SK-N-SH treated with all-trans-retinoic acid at 6 μM for 48 hours (cell line): Measurements from ENCODE around the gene SPAG7.

Experiments
- ATAC-seq: fragments of 200-7000 bp; cut with Tn5 transposase; 3 replicates; pipeline ENCODE4 v1.9.1; 2020; ENCODE audit warnings: mild to moderate bottlenecking, moderate library complexity
- ARNTL ChIP-seq: fragments of 450-650 bp; formaldehyde crosslinking; IDR thresholded peaks from 2 replicates; pipeline ENCODE4 v1.5.0; 2020; ENCODE audit warnings: low read depth, mild to moderate bottlenecking, moderate library complexity, borderline replicate concordance
- CREB5 ChIP-seq: fragments of 250-450 bp; sonication (Bioruptor Pico); IDR thresholded peaks from 2 replicates; pipeline ENCODE4 v1.5.1; 2020; ENCODE audit warnings: low read depth, mild to moderate bottlenecking, moderate library complexity
- CSDC2 ChIP-seq: fragments of 250-450 bp; sonication (Bioruptor Pico); IDR thresholded peaks from 2 replicates; pipeline ENCODE4 v1.5.0; 2020; ENCODE audit warnings: mild to moderate bottlenecking, moderate library complexity
- CSRNP3 ChIP-seq: fragments of 250-450 bp; sonication (Bioruptor Pico); IDR thresholded peaks from 2 replicates; pipeline ENCODE4 v1.5.1; 2021; ENCODE audit warnings: mild to moderate bottlenecking, moderate library complexity
- GLIS3 ChIP-seq: fragments of 250-450 bp; sonication (Bioruptor Pico); IDR thresholded peaks from 2 replicates; pipeline ENCODE4 v1.5.0; 2020; ENCODE audit warnings: mild to moderate bottlenecking, moderate library complexity
- OSR1 ChIP-seq: fragments of 250-450 bp; sonication (Bioruptor Pico); IDR thresholded peaks from 2 replicates; pipeline ENCODE4 v1.8.0; 2022; ENCODE audit warnings: moderate library complexity, mild to moderate bottlenecking, inconsistent platforms
- PATZ1 ChIP-seq: fragments of 250-450 bp; sonication (Bioruptor Pico); IDR thresholded peaks from 2 replicates; pipeline ENCODE4 v1.8.0; 2020; ENCODE audit warnings: mild to moderate bottlenecking, moderate library complexity, borderline replicate concordance
- POU6F1 ChIP-seq: fragments of 250-450 bp; sonication (Bioruptor Pico); IDR thresholded peaks from 2 replicates; pipeline ENCODE4 v1.8.0; 2021; ENCODE audit warnings: low read depth, mild to moderate bottlenecking, moderate library complexity, borderline replicate concordance
- RARB ChIP-seq: fragments of 250-450 bp; sonication (Bioruptor Pico); IDR thresholded peaks from 2 replicates; pipeline ENCODE4 v1.8.0; 2021; ENCODE audit warnings: mild to moderate bottlenecking, moderate library complexity
- SNAI2 ChIP-seq: fragments of 250-450 bp; sonication (Bioruptor Pico); IDR thresholded peaks from 2 replicates; pipeline ENCODE4 v1.5.0; 2020; ENCODE audit warnings: mild to moderate bottlenecking, moderate library complexity
- TCF4 ChIP-seq: fragments of 250-450 bp; sonication (Bioruptor Pico); IDR thresholded peaks from 2 replicates; pipeline ENCODE4 v1.8.0; 2021; ENCODE audit warnings: mild to moderate bottlenecking, moderate library complexity, borderline replicate concordance
- TOX ChIP-seq: fragments of 250-450 bp; sonication (Bioruptor Pico); IDR thresholded peaks from 2 replicates; pipeline ENCODE4 v1.8.0; 2021; ENCODE audit warnings: mild to moderate bottlenecking, moderate library complexity, borderline replicate concordance
- TSHZ2 ChIP-seq: fragments of 250-450 bp; sonication (Bioruptor Pico); IDR thresholded peaks from 2 replicates; pipeline ENCODE4 v1.5.0; 2020; ENCODE audit warnings: mild to moderate bottlenecking, moderate library complexity
- ZC3H10 ChIP-seq: fragments of 250-450 bp; sonication (Bioruptor Pico); IDR thresholded peaks from 2 replicates; pipeline ENCODE4 v1.5.1; 2021; ENCODE audit warnings: mild to moderate bottlenecking, moderate library complexity
- ZFP3 ChIP-seq: fragments of 250-450 bp; sonication (Bioruptor Pico); IDR thresholded peaks from 2 replicates; pipeline ENCODE4 v1.5.0; 2020; ENCODE audit warnings: mild to moderate bottlenecking, moderate library complexity
- ZNF565 ChIP-seq: fragments of 450-650 bp; formaldehyde crosslinking; conservative IDR thresholded peaks from 2 replicates; pipeline ENCODE4 v1.5.0; 2020; ENCODE audit warnings: low read depth, mild to moderate bottlenecking, moderate library complexity
- ZNF70 ChIP-seq: fragments of 450-650 bp; formaldehyde crosslinking; IDR thresholded peaks from 2 replicates; pipeline ENCODE4 v1.5.0; 2020; ENCODE audit warnings: mild to moderate bottlenecking, moderate library complexity
- ZNF8 ChIP-seq: fragments of 450-650 bp; formaldehyde crosslinking; IDR thresholded peaks from 2 replicates; pipeline ENCODE4 v1.5.0; 2020; ENCODE audit warnings: mild to moderate bottlenecking, moderate library complexity

The SPAG7 gene

GRCh38 chr17:4969551-4970173, 2.0 kb upstream of the SPAG7 start:
- TF ChIP-seq POU6F1 (CRISPR knock-in tag) (no peak), CREB5 (CRISPR knock-in tag) (no peak), ZNF565 (CRISPR knock-in tag) (no peak), ZNF70 (CRISPR knock-in tag) (no peak), RARB (CRISPR knock-in tag) (no peak), ZNF8 (no peak), SNAI2 (no peak), TSHZ2 (CRISPR knock-in tag) (no peak), ZC3H10 (no peak), PATZ1 (CRISPR knock-in tag) (no peak), CSRNP3 (CRISPR knock-in tag) (no peak), TCF4 (CRISPR knock-in tag) (no peak), GLIS3 (CRISPR knock-in tag) (no peak)
- TF ChIP-seq, all 23 proteins: peak for 0
- ATAC-seq, result no peak

- ATAC-seq, result no peak
- TF ChIP-seq TSHZ2 (CRISPR knock-in tag), result no peak
- no peak for TF ChIP-seq RARB (CRISPR knock-in tag)
- no peak for TF ChIP-seq SNAI2
- no peak for TF ChIP-seq CSDC2 (CRISPR knock-in tag)
- TF ChIP-seq ZFP3 (CRISPR knock-in tag), result no peak
- no peak for TF ChIP-seq CREB5 (CRISPR knock-in tag)
- no peak for TF ChIP-seq ARNTL (CRISPR knock-in tag)
- TF ChIP-seq TOX (CRISPR knock-in tag), result no peak
- no peak for TF ChIP-seq OSR1
- TF ChIP-seq, all 23 proteins: peak for 0
Measured at GRCh38 chr17:4969047-4969550, 1.5 kb upstream of the SPAG7 start.
